Measurements from ENCODE around the gene IL17RA.

Gene IL17RA

GRCh38 chr22:17097062-17097461, 12.3 kb downstream of the IL17RA start:
- Histone ChIP-seq H3K9ac (ENCODE audit: low read depth, low read length) (no peak overlapping the region), H3K4me1 (ENCODE audit: control insufficient read depth, insufficient read depth, low read length) (no peaks in the 10 kb centered on the region), H3K27ac (ENCODE audit: low read depth, low read length) (no peak overlapping the region), H3K36me3 (ENCODE audit: control insufficient read depth, insufficient read depth, low read length) (peaks cover 26% of the 10 kb centered on the region), H3K9me3 (ENCODE audit: control insufficient read depth, insufficient read depth, low read length) (no peaks in the 10 kb centered on the region), H3K4me3 (ENCODE audit: low read depth, low read length) (no peak overlapping the region), H3K27me3 (ENCODE audit: control insufficient read depth, insufficient read depth, low read length) (no peaks in the 10 kb centered on the region)

- Histone ChIP-seq H3K27me3 (ENCODE audit: control insufficient read depth, insufficient read depth, low read length) (no peaks in the 10 kb centered on the region), H3K9ac (ENCODE audit: low read depth, low read length) (no peak overlapping the region), H3K36me3 (ENCODE audit: control insufficient read depth, insufficient read depth, low read length) (peaks cover 28% of the 10 kb centered on the region), H3K9me3 (ENCODE audit: control insufficient read depth, insufficient read depth, low read length) (no peaks in the 10 kb centered on the region), H3K27ac (ENCODE audit: low read depth, low read length) (no peak overlapping the region), H3K4me1 (ENCODE audit: control insufficient read depth, insufficient read depth, low read length) (no peaks in the 10 kb centered on the region), H3K4me3 (ENCODE audit: low read depth, low read length) (no peak overlapping the region)
Measured at GRCh38 chr22:17097701-17098100, 12.9 kb downstream of the IL17RA start.

GRCh38 chr22:17098379-17098819, 13.6 kb downstream of the IL17RA start:
- no peaks in the 10 kb centered on the region for H3K4me1 ChIP-seq (ENCODE audit: control insufficient read depth, insufficient read depth, low read length)
- no peak overlapping the region for H3K27ac ChIP-seq (ENCODE audit: low read depth, low read length)
- H3K27me3 ChIP-seq (ENCODE audit: control insufficient read depth, insufficient read depth, low read length) = no peaks in the 10 kb centered on the region
- H3K4me3 ChIP-seq (ENCODE audit: low read depth, low read length) = no peak overlapping the region
- no peak overlapping the region for H3K9ac ChIP-seq (ENCODE audit: low read depth, low read length)
- H3K36me3 ChIP-seq (ENCODE audit: control insufficient read depth, insufficient read depth, low read length) = peaks cover 28% of the 10 kb centered on the region
- H3K9me3 ChIP-seq (ENCODE audit: control insufficient read depth, insufficient read depth, low read length) = no peaks in the 10 kb centered on the region

- Histone ChIP-seq H3K4me3 (ENCODE audit: low read depth, low read length) (no peak overlapping the region), H3K27me3 (ENCODE audit: control insufficient read depth, insufficient read depth, low read length) (no peaks in the 10 kb centered on the region), H3K27ac (ENCODE audit: low read depth, low read length) (no peak overlapping the region), H3K9ac (ENCODE audit: low read depth, low read length) (no peak overlapping the region), H3K9me3 (ENCODE audit: control insufficient read depth, insufficient read depth, low read length) (no peaks in the 10 kb centered on the region), H3K36me3 (ENCODE audit: control insufficient read depth, insufficient read depth, low read length) (peaks cover 28% of the 10 kb centered on the region), H3K4me1 (ENCODE audit: control insufficient read depth, insufficient read depth, low read length) (no peaks in the 10 kb centered on the region)
Measured at GRCh38 chr22:17100621-17101020, 15.8 kb downstream of the IL17RA start.

GRCh38 chr22:17101475-17102296, 16.9 kb downstream of the IL17RA start:
- no peaks in the 10 kb centered on the region for H3K9me3 ChIP-seq (ENCODE audit: control insufficient read depth, insufficient read depth, low read length)
- no peaks in the 10 kb centered on the region for H3K4me1 ChIP-seq (ENCODE audit: control insufficient read depth, insufficient read depth, low read length)
- H3K4me3 ChIP-seq (ENCODE audit: low read depth, low read length) = no peak overlapping the region
- H3K27ac ChIP-seq (ENCODE audit: low read depth, low read length) = no peak overlapping the region
- H3K27me3 ChIP-seq (ENCODE audit: control insufficient read depth, insufficient read depth, low read length) = no peaks in the 10 kb centered on the region
- H3K9ac ChIP-seq (ENCODE audit: low read depth, low read length) = no peak overlapping the region
- H3K36me3 ChIP-seq (ENCODE audit: control insufficient read depth, insufficient read depth, low read length) = peaks cover 34% of the 10 kb centered on the region

- peaks cover 38% of the 10 kb centered on the region for H3K36me3 ChIP-seq (ENCODE audit: control insufficient read depth, insufficient read depth, low read length)
- H3K4me1 ChIP-seq (ENCODE audit: control insufficient read depth, insufficient read depth, low read length) = no peaks in the 10 kb centered on the region
- H3K27me3 ChIP-seq (ENCODE audit: control insufficient read depth, insufficient read depth, low read length) = no peaks in the 10 kb centered on the region
- H3K4me3 ChIP-seq (ENCODE audit: low read depth, low read length) = no peak overlapping the region
- H3K9ac ChIP-seq (ENCODE audit: low read depth, low read length) = no peak overlapping the region
- H3K9me3 ChIP-seq (ENCODE audit: control insufficient read depth, insufficient read depth, low read length) = no peaks in the 10 kb centered on the region
- no peak overlapping the region for H3K27ac ChIP-seq (ENCODE audit: low read depth, low read length)
Measured at GRCh38 chr22:17102297-17102667, 17.5 kb downstream of the IL17RA start.

GRCh38 chr22:17103351-17103750, 18.6 kb downstream of the IL17RA start:
- H3K27ac ChIP-seq (ENCODE audit: low read depth, low read length) = no peak overlapping the region
- H3K27me3 ChIP-seq (ENCODE audit: control insufficient read depth, insufficient read depth, low read length) = no peaks in the 10 kb centered on the region
- no peak overlapping the region for H3K9ac ChIP-seq (ENCODE audit: low read depth, low read length)
- peaks cover 41% of the 10 kb centered on the region for H3K36me3 ChIP-seq (ENCODE audit: control insufficient read depth, insufficient read depth, low read length)
- H3K4me3 ChIP-seq (ENCODE audit: low read depth, low read length) = no peak overlapping the region
- no peaks in the 10 kb centered on the region for H3K9me3 ChIP-seq (ENCODE audit: control insufficient read depth, insufficient read depth, low read length)
- no peaks in the 10 kb centered on the region for H3K4me1 ChIP-seq (ENCODE audit: control insufficient read depth, insufficient read depth, low read length)

GRCh38 chr22:17104336-17104935, 19.6 kb downstream of the IL17RA start:
- H3K27me3 ChIP-seq (ENCODE audit: control insufficient read depth, insufficient read depth, low read length) = no peaks in the 10 kb centered on the region
- no peaks in the 10 kb centered on the region for H3K9me3 ChIP-seq (ENCODE audit: control insufficient read depth, insufficient read depth, low read length)
- H3K27ac ChIP-seq (ENCODE audit: low read depth, low read length) = no peak overlapping the region
- no peaks in the 10 kb centered on the region for H3K4me1 ChIP-seq (ENCODE audit: control insufficient read depth, insufficient read depth, low read length)
- no peak overlapping the region for H3K9ac ChIP-seq (ENCODE audit: low read depth, low read length)
- peaks cover 41% of the 10 kb centered on the region for H3K36me3 ChIP-seq (ENCODE audit: control insufficient read depth, insufficient read depth, low read length)
- H3K4me3 ChIP-seq (ENCODE audit: low read depth, low read length) = no peak overlapping the region

- Histone ChIP-seq H3K27ac (ENCODE audit: low read depth, low read length) (no peak overlapping the region), H3K4me3 (ENCODE audit: low read depth, low read length) (no peak overlapping the region), H3K27me3 (ENCODE audit: control insufficient read depth, insufficient read depth, low read length) (no peaks in the 10 kb centered on the region), H3K4me1 (ENCODE audit: control insufficient read depth, insufficient read depth, low read length) (no peaks in the 10 kb centered on the region), H3K36me3 (ENCODE audit: control insufficient read depth, insufficient read depth, low read length) (peaks cover 37% of the 10 kb centered on the region), H3K9ac (ENCODE audit: low read depth, low read length) (no peak overlapping the region; the same call in 1 of the 2 replicates), H3K9me3 (ENCODE audit: control insufficient read depth, insufficient read depth, low read length) (no peaks in the 10 kb centered on the region)
Measured at GRCh38 chr22:17105143-17106129, 20.6 kb downstream of the IL17RA start.

- Histone ChIP-seq H3K9me3 (ENCODE audit: control insufficient read depth, insufficient read depth, low read length) (no peaks in the 10 kb centered on the region), H3K27me3 (ENCODE audit: control insufficient read depth, insufficient read depth, low read length) (no peaks in the 10 kb centered on the region), H3K4me3 (ENCODE audit: low read depth, low read length) (no peak overlapping the region), H3K4me1 (ENCODE audit: control insufficient read depth, insufficient read depth, low read length) (no peaks in the 10 kb centered on the region), H3K9ac (ENCODE audit: low read depth, low read length) (no peak overlapping the region), H3K27ac (ENCODE audit: low read depth, low read length) (no peak overlapping the region), H3K36me3 (ENCODE audit: control insufficient read depth, insufficient read depth, low read length) (peaks cover 29% of the 10 kb centered on the region)
Measured at GRCh38 chr22:17106161-17106784, 21.5 kb downstream of the IL17RA start.
